H9 (cell line): ENCODE results near the gene LCE3E. TPM values are rescaled to one million over a fixed set of nuclear protein-coding genes. Genes with fewer than 3 reads are reported as not detected.

Experiments used
- DNase-seq: peaks from one replicate; pipeline ENCODE4 v3.0.0-alpha.2; 2017
- H2AFZ ChIP-seq: one replicate; pipeline ENCODE4 v1.6.1; 2013; ENCODE audit warnings: mild to moderate bottlenecking, low read length, control low read depth, moderate library complexity
- H2AK5ac ChIP-seq: 2 replicates; pipeline ENCODE4 v1.6.1; 2013; ENCODE audit warnings: low read length, control low read depth, mixed read lengths; ENCODE audit not compliant: insufficient read length
- H2BK120ac ChIP-seq: one replicate; pipeline ENCODE4 v1.6.1; 2013; ENCODE audit warnings: low read depth, mild to moderate bottlenecking, low read length, control low read depth, inconsistent platforms; ENCODE audit not compliant: poor library complexity, severe bottlenecking
- H2BK12ac ChIP-seq: 2 replicates; pipeline ENCODE4 v1.6.1; 2013; ENCODE audit warnings: low read length, control low read depth, mixed read lengths, low read depth; ENCODE audit not compliant: insufficient read length
- H2BK15ac ChIP-seq: 2 replicates; pipeline ENCODE4 v1.6.1; 2013; ENCODE audit warnings: low read depth, low read length, control low read depth
- H2BK20ac ChIP-seq: one replicate; pipeline ENCODE4 v1.6.1; 2013; ENCODE audit warnings: low read depth, mild to moderate bottlenecking, low read length, control low read depth, inconsistent platforms; ENCODE audit not compliant: poor library complexity, severe bottlenecking
- H2BK5ac ChIP-seq: 2 replicates; pipeline ENCODE4 v1.6.1; 2013; ENCODE audit warnings: low read length, control low read depth, mixed read lengths; ENCODE audit not compliant: insufficient read length
- H3K14ac ChIP-seq: 2 replicates; pipeline ENCODE4 v1.6.1; 2013; ENCODE audit warnings: low read length, control low read depth; ENCODE audit not compliant: insufficient read depth
- H3K18ac ChIP-seq: 2 replicates; pipeline ENCODE4 v1.6.1; 2013; ENCODE audit warnings: low read depth, mild to moderate bottlenecking, mixed read lengths, low read length, control low read depth; ENCODE audit not compliant: insufficient read length
- H3K23ac ChIP-seq: 2 replicates; pipeline ENCODE4 v1.6.1; 2013; ENCODE audit warnings: low read length, control low read depth, mixed read lengths, low read depth; ENCODE audit not compliant: insufficient read length
- H3K23me2 ChIP-seq: 2 replicates; pipeline ENCODE4 v1.6.1; 2013; ENCODE audit warnings: low read depth, mild to moderate bottlenecking, mixed read lengths, low read length, control low read depth; ENCODE audit not compliant: insufficient read length, poor library complexity, severe bottlenecking
- H3K27ac ChIP-seq: 2 replicates; pipeline ENCODE4 v1.5.1; 2013; ENCODE audit warnings: low read length, control low read depth, mixed read lengths, low read depth; ENCODE audit not compliant: insufficient read length
- H3K27me3 ChIP-seq: 2 replicates; pipeline ENCODE4 v1.6.1; 2013; ENCODE audit warnings: low read length, control low read depth, inconsistent platforms; ENCODE audit not compliant: insufficient read depth
- H3K4ac ChIP-seq: 2 replicates; pipeline ENCODE4 v1.6.1; 2013; ENCODE audit warnings: low read depth, mild to moderate bottlenecking, control low read depth, inconsistent platforms, low read length, moderate library complexity
- H3K4me1 ChIP-seq: 2 replicates; pipeline ENCODE4 v1.6.1; 2013; ENCODE audit warnings: low read length, control low read depth, inconsistent platforms; ENCODE audit not compliant: insufficient read depth
- H3K4me2 ChIP-seq: 2 replicates; pipeline ENCODE4 v1.6.1; 2013; ENCODE audit warnings: low read length, control low read depth, mixed read lengths; ENCODE audit not compliant: insufficient read length, insufficient read depth
- H3K56ac ChIP-seq: 2 replicates; pipeline ENCODE4 v1.6.1; 2013; ENCODE audit warnings: low read depth, mild to moderate bottlenecking, mixed read lengths, low read length, control low read depth; ENCODE audit not compliant: insufficient read length
- H3K79me1 ChIP-seq: 2 replicates; pipeline ENCODE4 v1.6.1; 2013; ENCODE audit warnings: low read depth, mild to moderate bottlenecking, moderate library complexity, low read length, control low read depth, inconsistent platforms; ENCODE audit not compliant: insufficient read depth, poor library complexity, severe bottlenecking
- H3K79me2 ChIP-seq: 2 replicates; pipeline ENCODE4 v1.6.1; 2013; ENCODE audit warnings: low read length, control low read depth, inconsistent platforms; ENCODE audit not compliant: insufficient read depth
- H3K9ac ChIP-seq: 2 replicates; pipeline ENCODE4 v1.6.1; 2013; ENCODE audit warnings: low read length, control low read depth, mixed read lengths; ENCODE audit not compliant: insufficient read length; ENCODE audit errors: extremely low read depth
- H3K9me3 ChIP-seq: one replicate; pipeline ENCODE4 v1.6.1; 2013; ENCODE audit warnings: low read depth, low read length, inconsistent platforms; ENCODE audit not compliant: control insufficient read depth
- H3T11ph ChIP-seq: one replicate; pipeline ENCODE4 v1.6.1; 2013; ENCODE audit warnings: mild to moderate bottlenecking, low read length, control low read depth, inconsistent platforms
- H4K20me1 ChIP-seq: one replicate; pipeline ENCODE4 v1.6.1; 2013; ENCODE audit not compliant: control insufficient read depth, insufficient read length, insufficient read depth
- H4K5ac ChIP-seq: 2 replicates; pipeline ENCODE4 v1.6.1; 2013; ENCODE audit warnings: low read depth, mild to moderate bottlenecking, mixed read lengths, low read length, control low read depth; ENCODE audit not compliant: insufficient read length
- H4K8ac ChIP-seq: replicated peaks from 2 replicates; pipeline ENCODE4 v1.6.1; 2013; ENCODE audit warnings: low read length, control low read depth, mixed read lengths, low read depth; ENCODE audit not compliant: insufficient read length
- H4K91ac ChIP-seq: 2 replicates; pipeline ENCODE4 v1.6.1; 2013; ENCODE audit warnings: low read depth, mild to moderate bottlenecking, moderate library complexity, mixed read lengths, low read length, control low read depth; ENCODE audit not compliant: insufficient read length
- H3K27ac Mint-ChIP-seq, 3 experiments: 2 replicates in 2 of 3; 3 replicates in 1 of 3; pipeline ENCODE4 v1.8.0; 2020 to 2021; ENCODE audit warnings: mixed read lengths in 3 of 3, mild to moderate bottlenecking in 1 of 3, moderate library complexity in 1 of 3
- H3K27me3 Mint-ChIP-seq: 2 replicates; pipeline ENCODE4 v1.8.0; 2021; ENCODE audit warnings: low read depth, mild to moderate bottlenecking, moderate library complexity, mixed read lengths
- H3K36me3 Mint-ChIP-seq, 3 experiments: 2 replicates in 2 of 3; 3 replicates in 1 of 3; pipeline ENCODE4 v1.8.0; 2020 to 2021; ENCODE audit warnings: low read depth in 3 of 3, mixed read lengths in 3 of 3; ENCODE audit not compliant: insufficient read depth in 1 of 3
- H3K4me1 Mint-ChIP-seq, 2 experiments: 2 replicates each; pipeline ENCODE4 v1.8.0; 2020; ENCODE audit warnings: mixed read lengths in 2 of 2
- H3K4me3 Mint-ChIP-seq, 2 experiments: 2 replicates in 1 of 2; 3 replicates in 1 of 2; pipeline ENCODE4 v1.8.0; 2020 to 2021; ENCODE audit warnings: mild to moderate bottlenecking in 2 of 2, mixed read lengths in 2 of 2, moderate library complexity in 1 of 2
- H3K9me3 Mint-ChIP-seq, 2 experiments: 2 replicates in 1 of 2; 3 replicates in 1 of 2; pipeline ENCODE4 v1.8.0; 2020; ENCODE audit warnings: mild to moderate bottlenecking in 2 of 2, mixed read lengths in 2 of 2, moderate library complexity in 1 of 2
- WGBS: extraction: QIAGEN DNeasy Blood & Tissue Kit; methylation state at CpG from one replicate; pipeline ENCODE4 v1.1.7; 2013; ENCODE audit warnings: missing lambda C conversion rate, low lambda C conversion rate, mixed read lengths; ENCODE audit not compliant: insufficient read length; ENCODE audit errors: extremely low coverage; 5-methylcytosine and 5-hydroxymethylcytosine counted together
- total RNA-seq: library from RNA; stranded (reverse); gene quantifications from 2 replicates; pipeline ENCODE4 v1.2.1, GENCODE V29; 2021
- TF ChIP-seq, protein P1 (sequence below): fragments of 200-600 bp; sonication (generic); conservative IDR thresholded peaks from 3 replicates; pipeline ENCODE4 v1.8.0; 2021; ENCODE audit warnings: antibody characterized with exemption, mild to moderate bottlenecking

Gene LCE3E
- total RNA-seq, 1 experiment from 2014 or later: not detected

DNA sequence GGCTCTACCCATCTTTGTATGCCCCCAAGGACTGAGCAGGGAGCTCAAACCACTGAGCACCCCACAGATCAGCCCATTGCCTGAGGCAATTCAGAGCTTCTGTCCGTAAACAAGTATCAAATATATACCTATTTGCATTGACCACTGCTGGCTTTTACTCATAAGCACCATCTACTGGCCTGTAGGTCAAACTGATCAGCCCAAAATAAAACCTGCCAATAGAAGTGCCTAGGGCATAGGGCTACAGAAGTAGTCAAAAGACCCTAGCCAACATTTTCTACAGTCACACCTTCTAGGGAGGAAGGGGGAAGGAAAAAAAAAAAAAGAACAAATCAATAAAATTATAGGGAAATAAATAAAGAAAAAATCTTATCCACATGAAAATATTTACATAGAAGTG, 19.0 kb upstream of the LCE3E start:
- Mint-ChIP-seq H3K36me3 (peaks cover 0 to under 1% (median under 1%) of the 10 kb centered on the region in 3 experiments; a peak in 3 of 7 replicates), H3K27me3 (peaks cover under 1% of the 10 kb centered on the region; the same call in 1 of the 2 replicates), H3K9me3 (peaks cover 74 to 85% of the 10 kb centered on the region in 2 experiments), H3K4me1 (no peaks in the 10 kb centered on the region), H3K4me3 (no peak overlapping the region), H3K27ac (no peak overlapping the region)
- Histone ChIP-seq H2BK120ac (no peak overlapping the region), H2BK20ac (no peak overlapping the region), H2BK12ac (no peak overlapping the region), H4K91ac (no peak overlapping the region), H3K4me2 (no peak overlapping the region), H4K5ac (no peak overlapping the region), H3K4ac (no peak overlapping the region), H3K9ac (no peak overlapping the region), H3K27me3 (no peaks in the 10 kb centered on the region), H2BK5ac (no peak overlapping the region), H3K18ac (no peak overlapping the region), H3K56ac (no peak overlapping the region), H3K23ac (no peak overlapping the region), H2AFZ (no peak overlapping the region), H3K79me2 (no peaks in the 10 kb centered on the region), H3K23me2 (no peaks in the 10 kb centered on the region), H3K9me3 (peaks cover 23% of the 10 kb centered on the region), H3K27ac (no peak overlapping the region), H3K4me1 (no peaks in the 10 kb centered on the region), H3K79me1 (no peaks in the 10 kb centered on the region), H2BK15ac (no peak overlapping the region), H2AK5ac (no peak overlapping the region), H3T11ph (no peak overlapping the region), H3K14ac (no peak overlapping the region), H4K20me1 (no peaks in the 10 kb centered on the region), H4K8ac (no peak overlapping the region)
- TF ChIP-seq, protein P1, sequence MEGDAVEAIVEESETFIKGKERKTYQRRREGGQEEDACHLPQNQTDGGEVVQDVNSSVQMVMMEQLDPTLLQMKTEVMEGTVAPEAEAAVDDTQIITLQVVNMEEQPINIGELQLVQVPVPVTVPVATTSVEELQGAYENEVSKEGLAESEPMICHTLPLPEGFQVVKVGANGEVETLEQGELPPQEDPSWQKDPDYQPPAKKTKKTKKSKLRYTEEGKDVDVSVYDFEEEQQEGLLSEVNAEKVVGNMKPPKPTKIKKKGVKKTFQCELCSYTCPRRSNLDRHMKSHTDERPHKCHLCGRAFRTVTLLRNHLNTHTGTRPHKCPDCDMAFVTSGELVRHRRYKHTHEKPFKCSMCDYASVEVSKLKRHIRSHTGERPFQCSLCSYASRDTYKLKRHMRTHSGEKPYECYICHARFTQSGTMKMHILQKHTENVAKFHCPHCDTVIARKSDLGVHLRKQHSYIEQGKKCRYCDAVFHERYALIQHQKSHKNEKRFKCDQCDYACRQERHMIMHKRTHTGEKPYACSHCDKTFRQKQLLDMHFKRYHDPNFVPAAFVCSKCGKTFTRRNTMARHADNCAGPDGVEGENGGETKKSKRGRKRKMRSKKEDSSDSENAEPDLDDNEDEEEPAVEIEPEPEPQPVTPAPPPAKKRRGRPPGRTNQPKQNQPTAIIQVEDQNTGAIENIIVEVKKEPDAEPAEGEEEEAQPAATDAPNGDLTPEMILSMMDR: no peak
- no peak for DNase-seq
- no CpG with 5 or more reads among the region's 1 CpG for WGBS
